Smooth muscle cell (in vitro differentiated cells): ENCODE measurements around the gene PEPD. TPM values are rescaled to one million over a fixed set of nuclear protein-coding genes. Genes with fewer than 3 reads are reported as not detected.

Source experiments
- DNase-seq: peaks from one replicate; lab custom pipeline; 2025; ENCODE audit not compliant: unreplicated experiment; lab: John Stamatoyannopoulos, UW
- H2AFZ ChIP-seq: fragments of 200-600 bp; sonication (generic); 2 replicates; pipeline ENCODE4 v1.6.0; 2016; ENCODE audit warnings: antibody characterized with exemption, low read depth, mild to moderate bottlenecking
- H3F3A ChIP-seq: fragments of 200-600 bp; sonication (generic); 2 replicates; pipeline ENCODE4 v1.6.0; 2017; ENCODE audit warnings: antibody characterized with exemption, low read depth
- H3K27ac ChIP-seq: fragments of 200-600 bp; sonication (generic); 2 replicates; pipeline ENCODE4 v1.5.1; 2016; ENCODE audit warnings: low read depth, mild to moderate bottlenecking
- H3K27me3 ChIP-seq: fragments of 200-600 bp; sonication (generic); 2 replicates; pipeline ENCODE4 v1.6.1; 2016; ENCODE audit warnings: low read depth, mild to moderate bottlenecking
- H3K36me3 ChIP-seq: fragments of 200-600 bp; sonication (generic); 2 replicates; pipeline ENCODE4 v1.5.1; 2016; ENCODE audit warnings: low read depth
- H3K4me1 ChIP-seq: fragments of 200-600 bp; sonication (generic); 2 replicates; pipeline ENCODE4 v1.5.1; 2016; ENCODE audit warnings: low read depth
- H3K4me2 ChIP-seq: fragments of 200-600 bp; sonication (generic); 2 replicates; pipeline ENCODE4 v1.6.0; 2016; ENCODE audit warnings: mild to moderate bottlenecking
- H3K4me3 ChIP-seq: fragments of 200-600 bp; sonication (generic); 2 replicates; pipeline ENCODE4 v1.5.1; 2016; ENCODE audit warnings: mild to moderate bottlenecking
- H3K79me2 ChIP-seq: fragments of 200-600 bp; sonication (generic); 2 replicates; pipeline ENCODE4 v1.6.0; 2016; ENCODE audit warnings: low read depth, mild to moderate bottlenecking
- H3K9ac ChIP-seq: fragments of 200-600 bp; sonication (generic); 2 replicates; pipeline ENCODE4 v1.6.0; 2016; ENCODE audit warnings: low read depth
- H3K9me3 ChIP-seq: fragments of 200-600 bp; sonication (generic); replicated peaks from 2 replicates; pipeline ENCODE4 v1.5.1; 2016; ENCODE audit warnings: low read depth
- H4K20me1 ChIP-seq: fragments of 200-600 bp; sonication (generic); 2 replicates; pipeline ENCODE4 v1.6.0; 2016; ENCODE audit warnings: low read depth
- WGBS: methylation state at CpG from one replicate; pipeline ENCODE4 v1.1.7; 2016; ENCODE audit warnings: low lambda C conversion rate; 5-methylcytosine and 5-hydroxymethylcytosine counted together
- polyA plus RNA-seq: library from polyadenylated mRNA; unstranded; fragments of >200 nt; fragmentation: Nextera tagmentation; extraction: Ambion mirVana; gene quantifications from 2 replicates; pipeline ENCODE4 v1.2.1, GENCODE V29; 2016
- total RNA-seq: library from RNA; depleted of rRNA; stranded (reverse); fragments of >200 nt; gene quantifications from 2 replicates; pipeline ENCODE4 v1.2.3, GENCODE V29; 2014
- TF ChIP-seq, protein P1 (sequence below): fragments of 200-600 bp; sonication (generic); IDR thresholded peaks from 2 replicates; pipeline ENCODE4 v1.5.1; 2017; ENCODE audit warnings: borderline replicate concordance, mild to moderate bottlenecking, antibody characterized with exemption; ENCODE audit not compliant: insufficient read depth, poor library complexity, severe bottlenecking

Gene PEPD
- total and polyA plus RNA-seq, 2 experiments from 2014 or later = 57.2 to 70.4 TPM

DNA sequence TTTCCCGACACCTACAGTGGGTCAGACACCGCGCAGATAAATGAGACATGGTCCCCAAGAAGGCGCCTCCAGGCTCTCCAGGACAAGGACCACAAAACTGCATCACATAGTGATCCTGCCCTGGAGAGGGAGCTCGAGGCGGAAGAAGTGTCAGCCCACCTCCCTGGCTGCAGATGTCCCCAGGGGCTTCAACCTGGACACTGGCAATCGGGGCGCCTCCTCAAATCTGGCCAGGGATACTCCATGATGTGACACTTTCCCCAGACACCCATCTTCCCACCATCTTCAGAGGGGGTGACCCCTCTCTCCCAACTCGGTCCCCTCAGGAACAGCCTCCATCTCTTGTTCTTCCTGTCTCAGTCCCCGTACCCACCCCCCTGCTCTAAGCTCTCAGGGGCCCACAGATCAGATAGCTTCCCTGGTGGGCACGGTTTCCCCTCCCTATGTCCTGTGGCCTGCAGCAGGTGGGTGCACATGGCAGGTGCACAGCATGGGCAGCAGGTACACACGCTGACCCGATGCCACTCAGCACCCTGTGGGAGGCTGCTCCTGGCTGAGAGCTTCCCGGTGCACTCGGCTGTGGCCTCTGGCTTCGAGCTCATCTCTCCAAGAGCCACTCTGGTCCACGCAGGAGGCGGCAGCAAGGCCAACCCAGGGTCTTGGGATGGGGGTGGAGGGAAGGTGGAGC, 61.2 kb downstream of the PEPD start:
- H4K20me1 ChIP-seq = no peaks in the 10 kb centered on the region
- WGBS = 92% methylated on average over 18 of the region's 18 CpGs
- no peak overlapping the region for H3K4me3 ChIP-seq
- H3K79me2 ChIP-seq = no peaks in the 10 kb centered on the region
- H3K27ac ChIP-seq = no peak overlapping the region
- no peaks in the 10 kb centered on the region for H3K4me1 ChIP-seq
- no peaks in the 10 kb centered on the region for H3K27me3 ChIP-seq
- no peak overlapping the region for H3K9ac ChIP-seq
- no peaks in the 10 kb centered on the region for H3F3A ChIP-seq
- no peak overlapping the region for H3K4me2 ChIP-seq
- H2AFZ ChIP-seq = no peak overlapping the region
- TF ChIP-seq, protein P1, sequence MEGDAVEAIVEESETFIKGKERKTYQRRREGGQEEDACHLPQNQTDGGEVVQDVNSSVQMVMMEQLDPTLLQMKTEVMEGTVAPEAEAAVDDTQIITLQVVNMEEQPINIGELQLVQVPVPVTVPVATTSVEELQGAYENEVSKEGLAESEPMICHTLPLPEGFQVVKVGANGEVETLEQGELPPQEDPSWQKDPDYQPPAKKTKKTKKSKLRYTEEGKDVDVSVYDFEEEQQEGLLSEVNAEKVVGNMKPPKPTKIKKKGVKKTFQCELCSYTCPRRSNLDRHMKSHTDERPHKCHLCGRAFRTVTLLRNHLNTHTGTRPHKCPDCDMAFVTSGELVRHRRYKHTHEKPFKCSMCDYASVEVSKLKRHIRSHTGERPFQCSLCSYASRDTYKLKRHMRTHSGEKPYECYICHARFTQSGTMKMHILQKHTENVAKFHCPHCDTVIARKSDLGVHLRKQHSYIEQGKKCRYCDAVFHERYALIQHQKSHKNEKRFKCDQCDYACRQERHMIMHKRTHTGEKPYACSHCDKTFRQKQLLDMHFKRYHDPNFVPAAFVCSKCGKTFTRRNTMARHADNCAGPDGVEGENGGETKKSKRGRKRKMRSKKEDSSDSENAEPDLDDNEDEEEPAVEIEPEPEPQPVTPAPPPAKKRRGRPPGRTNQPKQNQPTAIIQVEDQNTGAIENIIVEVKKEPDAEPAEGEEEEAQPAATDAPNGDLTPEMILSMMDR = no peak
- DNase-seq = no peak
- H3K9me3 ChIP-seq = no peaks in the 10 kb centered on the region
- no peaks in the 10 kb centered on the region for H3K36me3 ChIP-seq

DNA sequence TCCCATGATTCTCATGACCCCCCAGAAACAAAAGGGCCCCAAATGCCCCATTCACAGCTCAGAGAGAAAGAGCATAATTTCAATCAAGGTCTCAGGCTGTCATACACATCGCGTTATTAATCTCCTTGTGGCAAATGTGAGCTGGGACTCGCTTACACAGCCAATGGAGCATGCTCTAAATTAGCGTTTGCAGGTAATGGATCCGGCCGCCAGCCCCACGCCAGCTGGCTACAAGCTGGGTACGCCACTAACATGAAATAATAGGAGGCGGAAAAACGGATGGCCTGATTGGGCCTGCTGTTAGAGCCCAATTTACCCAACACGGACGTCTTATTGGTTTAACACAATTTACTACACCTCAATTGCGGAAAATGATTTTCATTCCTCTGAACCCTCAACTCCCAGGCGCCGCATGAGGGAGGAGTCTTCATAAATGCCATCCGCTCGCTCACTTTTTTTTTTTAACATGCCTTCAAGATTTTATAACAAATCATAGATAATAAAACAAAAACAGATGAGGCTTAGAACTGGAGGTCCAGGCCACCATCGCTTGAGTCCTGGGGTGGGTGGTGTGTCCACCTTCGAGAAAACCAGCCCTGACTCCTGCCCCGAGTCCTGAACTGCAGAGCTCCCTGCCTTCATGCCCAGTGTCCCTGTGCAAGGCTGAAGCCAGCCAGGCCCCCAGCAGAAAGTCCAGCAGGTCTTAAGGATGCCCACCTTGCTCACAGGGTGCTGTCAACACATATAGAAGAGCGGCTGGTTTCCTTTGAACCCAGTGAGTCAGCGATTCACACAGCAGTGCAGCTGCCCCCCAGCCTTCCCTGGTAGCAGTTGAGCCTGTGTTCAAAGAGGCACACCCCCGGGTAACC, 62.1 kb downstream of the PEPD start:
- no peak for DNase-seq
- H3K9me3 ChIP-seq = no peaks in the 10 kb centered on the region
- no peak overlapping the region for H3K27ac ChIP-seq
- H3K79me2 ChIP-seq = no peaks in the 10 kb centered on the region
- 95% methylated on average over 23 of the region's 23 CpGs for WGBS
- TF ChIP-seq, protein P1 = no peak
- no peaks in the 10 kb centered on the region for H3K36me3 ChIP-seq
- no peaks in the 10 kb centered on the region for H3K4me1 ChIP-seq
- no peak overlapping the region for H3K9ac ChIP-seq
- no peaks in the 10 kb centered on the region for H4K20me1 ChIP-seq
- no peak overlapping the region for H2AFZ ChIP-seq
- H3F3A ChIP-seq = no peaks in the 10 kb centered on the region
- H3K27me3 ChIP-seq = no peaks in the 10 kb centered on the region
- no peak overlapping the region for H3K4me2 ChIP-seq
- H3K4me3 ChIP-seq = no peak overlapping the region

DNA sequence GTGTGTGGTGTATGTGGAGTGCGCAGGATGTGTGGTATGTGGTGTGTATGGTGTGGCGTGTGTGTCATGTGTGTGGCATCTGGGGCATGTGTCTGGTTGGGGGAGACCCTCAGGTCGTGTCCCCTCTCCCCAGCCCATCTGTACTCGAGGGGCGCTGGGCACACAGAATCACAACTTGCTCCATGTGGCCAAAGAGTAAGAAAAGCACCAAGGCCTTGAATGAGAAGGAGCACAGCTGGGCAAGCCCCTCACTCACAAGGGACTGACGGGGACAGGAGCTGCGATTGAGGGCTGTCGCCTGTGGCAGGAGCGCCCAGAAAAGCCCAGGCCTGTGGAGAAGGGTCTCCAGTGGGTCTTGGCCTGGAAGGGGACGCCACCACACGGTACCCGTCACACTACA, 62.8 kb downstream of the PEPD start:
- Histone ChIP-seq H3K27ac (no peak overlapping the region), H3K9me3 (no peaks in the 10 kb centered on the region), H3K4me3 (no peak overlapping the region), H3K9ac (no peak overlapping the region), H3F3A (no peaks in the 10 kb centered on the region), H3K36me3 (no peaks in the 10 kb centered on the region), H2AFZ (no peak overlapping the region), H3K27me3 (no peaks in the 10 kb centered on the region), H3K4me2 (no peak overlapping the region), H3K79me2 (no peaks in the 10 kb centered on the region), H4K20me1 (no peaks in the 10 kb centered on the region), H3K4me1 (no peaks in the 10 kb centered on the region)
- WGBS = 96% methylated on average over 10 of the region's 12 CpGs
- DNase-seq = no peak
- TF ChIP-seq, protein P1 = no peak
